Esophagus (tissue), 2 donors: ENCODE measurements around the gene RNF31. TPM values are rescaled to one million over a fixed set of nuclear protein-coding genes. Genes with fewer than 3 reads are reported as not detected.

ENCODE experiments used
- H3K27ac ChIP-seq, 2 donors: one replicate each; pipeline ENCODE4 v1.5.1; 2013; ENCODE audit warnings: low read depth in 2 of 2, mild to moderate bottlenecking in 2 of 2, inconsistent platforms in 1 of 2, low read length in 1 of 2, moderate library complexity in 1 of 2
- H3K27me3 ChIP-seq, 2 donors: one replicate each; pipeline ENCODE4 v1.6.1; 2013; ENCODE audit warnings: low read length in 2 of 2, control low read depth in 1 of 2, mild to moderate bottlenecking in 1 of 2; ENCODE audit not compliant: insufficient read depth in 2 of 2, control insufficient read depth in 1 of 2
- H3K36me3 ChIP-seq, 2 donors: one replicate each; pipeline ENCODE4 v1.6.1; 2013; ENCODE audit warnings: low read length in 1 of 2; ENCODE audit not compliant: control insufficient read depth in 2 of 2, insufficient read depth in 2 of 2
- H3K4me1 ChIP-seq, 2 donors: one replicate each; pipeline ENCODE4 v1.6.1; 2013; ENCODE audit warnings: low read length in 1 of 2; ENCODE audit not compliant: control insufficient read depth in 2 of 2, insufficient read depth in 2 of 2
- H3K4me3 ChIP-seq, 2 donors: one replicate each; pipeline ENCODE4 v1.5.1; 2013; ENCODE audit warnings: low read length in 2 of 2, mild to moderate bottlenecking in 2 of 2, low read depth in 1 of 2, moderate library complexity in 1 of 2
- H3K9me3 ChIP-seq, 2 donors: one replicate each; pipeline ENCODE4 v1.6.1; 2013; ENCODE audit warnings: mild to moderate bottlenecking in 2 of 2, low read depth in 1 of 2, low read length in 1 of 2, moderate library complexity in 1 of 2; ENCODE audit not compliant: control insufficient read depth in 2 of 2, insufficient read depth in 1 of 2
- WGBS, 2 donors: extraction: QIAGEN DNeasy Blood & Tissue Kit; methylation state at CpG; one replicate each; pipeline ENCODE4 v1.1.7; 2013; 5-methylcytosine and 5-hydroxymethylcytosine counted together
- polyA plus RNA-seq, 2 donors: library from polyadenylated mRNA; stranded (reverse); fragments of 200-250 nt; gene quantifications; one replicate each; pipeline ENCODE4 v1.2.3, GENCODE V29; 2013
- donor health status: healthy with polysubstance abuse.
- donor health status: Bipolar disorder and iron deficiency.

Gene RNF31
- polyA plus RNA-seq, 2 donors, result 27.4 to 70.6 TPM

GRCh38 chr14:24167469-24168114 is 20.3 kb downstream of the RNF31 start:
- Histone ChIP-seq H3K36me3 (peaks cover 27 to 37% of the 10 kb centered on the region in 2 donors), H3K27ac (peak overlapping the region in 1 of 2 donors; percentile 0), H3K4me3 (no peak overlapping the region), H3K4me1 (peaks cover 6% of the 10 kb centered on the region in 2 donors), H3K27me3 (no peaks in the 10 kb centered on the region), H3K9me3 (no peaks in the 10 kb centered on the region)
- WGBS, 2 donors, result 86 to 97% methylated on average over 3 of the region's 3 CpGs

- Histone ChIP-seq H3K4me1 (no peaks in the 10 kb centered on the region), H3K27ac (peak within 1 kb of the TSS; percentile 6 to 47), H3K36me3 (peaks cover 2 to 9% of the 10 kb centered on the region in 2 donors), H3K27me3 (no peaks in the 10 kb centered on the region), H3K9me3 (no peaks in the 10 kb centered on the region), H3K4me3 (peak within 1 kb of the TSS in 1 of 2 donors; percentile 35)
- WGBS, 2 donors, result 20 to 22% methylated on average over 63 of the region's 63 CpGs
Observed at GRCh38 chr14:24171422-24172260, 24.3 kb downstream of the RNF31 start, which contains the start of gene REC8. TSS of gene REC8 (plus strand) at chr14:24172080. CDS start at chr14:24172553, 473 bp downstream.

GRCh38 chr14:24172261-24172860 is 25.1 kb downstream of the RNF31 start:
- peak overlapping the region in 1 of 2 donors; percentile 35 for H3K4me3 ChIP-seq

GRCh38 chr14:24172871-24173281 is 25.6 kb downstream of the RNF31 start:
- no peak overlapping the region for H3K27ac ChIP-seq
- H3K9me3 ChIP-seq, result no peaks in the 10 kb centered on the region
- peaks cover 3 to 10% of the 10 kb centered on the region in 2 donors for H3K36me3 ChIP-seq
- WGBS, 2 donors, result 65 to 73% methylated on average over 20 of the region's 20 CpGs
- H3K4me1 ChIP-seq, result no peaks in the 10 kb centered on the region
- no peaks in the 10 kb centered on the region for H3K27me3 ChIP-seq
- H3K4me3 ChIP-seq, result no peak overlapping the region

More at GRCh38 chr14:24172261-24172860, 25.1 kb downstream of the RNF31 start:
- Histone ChIP-seq H3K4me1 (no peaks in the 10 kb centered on the region), H3K27ac (no peak overlapping the region), H3K9me3 (no peaks in the 10 kb centered on the region), H3K36me3 (peaks cover 0 to 10% of the 10 kb centered on the region in 2 donors), H3K27me3 (no peaks in the 10 kb centered on the region)
- WGBS, 2 donors, result 43 to 59% methylated on average over 30 of the region's 30 CpGs

GRCh38 chr14:24176599-24176998 is 29.3 kb downstream of the RNF31 start:
- Histone ChIP-seq H3K4me3 (no peak overlapping the region), H3K4me1 (no peaks in the 10 kb centered on the region), H3K36me3 (peaks cover 6 to 38% of the 10 kb centered on the region in 2 donors), H3K27ac (no peak overlapping the region), H3K27me3 (no peaks in the 10 kb centered on the region), H3K9me3 (no peaks in the 10 kb centered on the region)
- WGBS, 2 donors, result 94 to 95% methylated on average over 5 of the region's 5 CpGs

GRCh38 chr14:24177041-24177825 is 29.9 kb downstream of the RNF31 start:
- H3K4me3 ChIP-seq, result no peak overlapping the region
- WGBS, 2 donors, result 83 to 86% methylated on average over 12 of the region's 12 CpGs
- no peaks in the 10 kb centered on the region for H3K27me3 ChIP-seq
- no peak overlapping the region for H3K27ac ChIP-seq
- H3K36me3 ChIP-seq, result peaks cover 6 to 44% of the 10 kb centered on the region in 2 donors
- H3K9me3 ChIP-seq, result no peaks in the 10 kb centered on the region
- H3K4me1 ChIP-seq, result no peaks in the 10 kb centered on the region

- H3K36me3 ChIP-seq, result peaks cover 6 to 50% of the 10 kb centered on the region in 2 donors
- H3K27ac ChIP-seq, result no peak overlapping the region
Observed at GRCh38 chr14:24177891-24178290, 30.6 kb downstream of the RNF31 start.

GRCh38 chr14:24178399-24179178 is 31.3 kb downstream of the RNF31 start:
- Histone ChIP-seq H3K9me3 (no peaks in the 10 kb centered on the region), H3K27me3 (no peaks in the 10 kb centered on the region), H3K27ac (no peak overlapping the region), H3K36me3 (peaks cover 9 to 55% of the 10 kb centered on the region in 2 donors), H3K4me1 (no peaks in the 10 kb centered on the region), H3K4me3 (no peak overlapping the region)
- WGBS, 2 donors, result 90 to 95% methylated on average over 12 of the region's 12 CpGs

More at GRCh38 chr14:24177891-24178290, 30.6 kb downstream of the RNF31 start:
- no peak overlapping the region for H3K4me3 ChIP-seq
- no peaks in the 10 kb centered on the region for H3K9me3 ChIP-seq
- H3K4me1 ChIP-seq, result no peaks in the 10 kb centered on the region
- H3K27me3 ChIP-seq, result no peaks in the 10 kb centered on the region
- 93 to 94% methylated on average over 14 of the region's 14 CpGs for WGBS, 2 donors
